Psoas muscle (tissue), 8 donors: ENCODE results near the gene RAB17. TPM values are rescaled to one million over a fixed set of nuclear protein-coding genes. Genes with fewer than 3 reads are reported as not detected.
A peak's percentile ranks its signal among the peaks of the same experiment; 100 is the strongest.

Experiments used
- ATAC-seq, 4 donors: fragments of 200-7000 bp; cut with Tn5 transposase; one replicate each; pipeline ENCODE4 v1.9.1; 2020; ENCODE audit warnings: moderate library complexity in 3 of 4, mild to moderate bottlenecking in 2 of 4
- DNase-seq, 2 donors: peaks; one replicate each; pipeline ENCODE4 v3.0.0-alpha.2; 2020
- H3K27ac ChIP-seq: fragments of 200-600 bp; one replicate; pipeline ENCODE4 v1.8.0; 2022
- H3K27me3 ChIP-seq, 3 donors: fragments of 200-600 bp in 1 of 3; one replicate each; pipeline versions ENCODE4 v1.6.1 to v1.8.0; 2013 to 2022; ENCODE audit warnings: low read length in 2 of 3, mild to moderate bottlenecking in 2 of 3, moderate library complexity in 1 of 3; ENCODE audit not compliant: insufficient read depth in 3 of 3
- H3K36me3 ChIP-seq, 2 donors: fragments of 200-600 bp in 1 of 2; one replicate each; pipeline versions ENCODE4 v1.6.1 to v1.8.0; 2013 to 2022; ENCODE audit warnings: low read depth in 1 of 2, mild to moderate bottlenecking in 1 of 2, moderate library complexity in 1 of 2; ENCODE audit not compliant: insufficient read depth in 1 of 2
- H3K4me1 ChIP-seq: fragments of 200-600 bp; one replicate; pipeline ENCODE4 v1.8.0; 2022
- H3K4me3 ChIP-seq: fragments of 200-600 bp; one replicate; pipeline ENCODE4 v1.8.0; 2022; ENCODE audit warnings: mild to moderate bottlenecking
- H3K9me3 ChIP-seq: fragments of 200-600 bp; one replicate; pipeline ENCODE4 v1.8.0; 2022
- WGBS, 3 donors: extraction: QIAGEN DNeasy Blood & Tissue Kit; methylation state at CpG; one replicate each; pipeline versions ENCODE4 v1.1.6 to v1.1.7; 2013; 5-methylcytosine and 5-hydroxymethylcytosine counted together
- intact Hi-C, 2 donors: fragments of 100-400 bp; cut with DNase I; formaldehyde crosslinking; loops; one replicate each; pipeline versions ENCODE4 v1.11.0 to v1.14.2; 2022
- polyA plus RNA-seq, 3 donors: library from polyadenylated mRNA; stranded (reverse); fragments of 200-250 nt; gene quantifications; one replicate each; pipeline ENCODE4 v1.2.3, GENCODE V29; 2013
- total RNA-seq, 4 donors: library from RNA; stranded (reverse); fragmentation: NEBNext Ultra II Directional in 2 of 4; extraction: Animal tissue kit (Norgen Biotek cat#: 25700) in 2 of 4; gene quantifications; one replicate each; pipeline versions ENCODE4 v1.2.1 to v1.2.4, GENCODE V29; 2021 to 2023
- TF ChIP-seq, protein P1 (sequence below): fragments of 200-600 bp; IDR thresholded peaks from one replicate; pipeline ENCODE4 v1.8.0; 2022; ENCODE audit warnings: antibody characterized with exemption
- donor health status: healthy with polysubstance abuse.
- donor health status: DM: no; HTN: no; CAD: no; lungs with moderate emphysema.
- donor health status: Bipolar disorder and iron deficiency.
- donor health status: healthy.
- donor health status: DM: yes; HTN: yes; CAD: no.
- donor health status: DM: no; HTN: no; CAD: no.
- donor health status: DM: no; HTN: no; CAD: no.
- donor health status: DM: yes; HTN: yes; CAD: no.

The RAB17 gene
- total and polyA plus RNA-seq, 7 donors: 0.52 to 1.5 (median 1.2) TPM

GRCh38 chr2:237604391-237604790 is 13.9 kb upstream of the RAB17 start:
- H3K4me3 ChIP-seq: no peak overlapping the region
- no peaks in the 10 kb centered on the region for H3K36me3 ChIP-seq
- DNase-seq (no peak), ATAC-seq (no peak)
- TF ChIP-seq, protein P1, sequence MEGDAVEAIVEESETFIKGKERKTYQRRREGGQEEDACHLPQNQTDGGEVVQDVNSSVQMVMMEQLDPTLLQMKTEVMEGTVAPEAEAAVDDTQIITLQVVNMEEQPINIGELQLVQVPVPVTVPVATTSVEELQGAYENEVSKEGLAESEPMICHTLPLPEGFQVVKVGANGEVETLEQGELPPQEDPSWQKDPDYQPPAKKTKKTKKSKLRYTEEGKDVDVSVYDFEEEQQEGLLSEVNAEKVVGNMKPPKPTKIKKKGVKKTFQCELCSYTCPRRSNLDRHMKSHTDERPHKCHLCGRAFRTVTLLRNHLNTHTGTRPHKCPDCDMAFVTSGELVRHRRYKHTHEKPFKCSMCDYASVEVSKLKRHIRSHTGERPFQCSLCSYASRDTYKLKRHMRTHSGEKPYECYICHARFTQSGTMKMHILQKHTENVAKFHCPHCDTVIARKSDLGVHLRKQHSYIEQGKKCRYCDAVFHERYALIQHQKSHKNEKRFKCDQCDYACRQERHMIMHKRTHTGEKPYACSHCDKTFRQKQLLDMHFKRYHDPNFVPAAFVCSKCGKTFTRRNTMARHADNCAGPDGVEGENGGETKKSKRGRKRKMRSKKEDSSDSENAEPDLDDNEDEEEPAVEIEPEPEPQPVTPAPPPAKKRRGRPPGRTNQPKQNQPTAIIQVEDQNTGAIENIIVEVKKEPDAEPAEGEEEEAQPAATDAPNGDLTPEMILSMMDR: no peak
- WGBS, 3 donors: 85 to 88% (median 87%) methylated on average over 11 of the region's 11 CpGs
- peaks cover 21% of the 10 kb centered on the region for H3K4me1 ChIP-seq
- intact Hi-C loops: loop anchor here in 1 of 2 donors (5.0 kb wide), 2 partner anchors 58 to 143 kb away; no protein-coding TSS in a partner anchor
- no peak overlapping the region for H3K27ac ChIP-seq
- H3K27me3 ChIP-seq: no peaks in the 10 kb centered on the region
- H3K9me3 ChIP-seq: no peaks in the 10 kb centered on the region

GRCh38 chr2:237603718-237604362 is 13.3 kb upstream of the RAB17 start:
- no peaks in the 10 kb centered on the region for H3K27me3 ChIP-seq
- H3K27ac ChIP-seq: peak overlapping the region; percentile 16
- no peak for ATAC-seq
- 43 to 56% (median 45%) methylated on average over 15 of the region's 15 CpGs for WGBS, 3 donors
- no peak overlapping the region for H3K4me3 ChIP-seq
- DNase-seq: no peak
- H3K36me3 ChIP-seq: no peaks in the 10 kb centered on the region
- TF ChIP-seq, protein P1: no peak
- peaks cover 21% of the 10 kb centered on the region for H3K4me1 ChIP-seq
- H3K9me3 ChIP-seq: no peaks in the 10 kb centered on the region
- intact Hi-C loops: loop anchor here in 1 of 2 donors (5.0 kb wide), 2 partner anchors 58 to 143 kb away; no protein-coding TSS in a partner anchor

DNA sequence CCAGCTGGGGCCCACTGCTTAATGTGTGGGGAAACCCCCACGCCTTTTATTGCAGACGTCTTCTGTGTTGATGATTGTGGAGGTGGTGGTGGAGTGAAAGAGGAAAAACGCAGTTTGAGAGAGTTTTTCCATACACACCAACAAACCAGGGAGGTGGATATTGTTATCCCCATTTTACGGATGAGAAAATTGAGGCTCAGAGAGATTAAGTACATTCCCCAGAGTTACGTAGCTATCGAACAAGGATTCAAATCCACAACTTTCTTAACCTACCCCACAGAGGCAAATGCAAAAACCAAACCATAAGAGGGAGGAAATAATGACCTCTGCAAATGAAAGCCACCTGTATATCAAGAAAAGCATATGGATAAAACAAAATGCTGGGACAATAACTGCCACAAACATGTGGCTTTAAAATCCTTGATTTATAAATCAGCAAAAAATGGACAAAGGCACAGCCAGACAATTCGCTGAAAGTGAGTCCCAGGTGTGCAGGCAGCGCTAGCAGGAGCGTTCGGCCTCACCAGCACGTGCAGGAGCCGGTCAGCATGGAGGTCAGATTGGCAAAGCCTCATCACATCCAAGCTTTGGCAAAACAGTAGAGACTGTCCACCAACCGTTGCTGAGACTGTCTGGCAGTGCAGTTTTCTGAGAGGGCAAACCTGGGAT is 12.6 kb upstream of the RAB17 start:
- TF ChIP-seq, protein P1: no peak
- ATAC-seq: no peak
- Histone ChIP-seq H3K27me3 (no peaks in the 10 kb centered on the region), H3K9me3 (no peaks in the 10 kb centered on the region), H3K4me3 (no peak overlapping the region), H3K4me1 (peaks cover 26% of the 10 kb centered on the region), H3K27ac (peak overlapping the region; percentile 16), H3K36me3 (no peaks in the 10 kb centered on the region)
- intact Hi-C loops: loop anchor here in 1 of 2 donors (5.0 kb wide), 2 partner anchors 59 to 144 kb away; no protein-coding TSS in a partner anchor
- 76 to 85% (median 84%) methylated on average over 13 of the region's 13 CpGs for WGBS, 3 donors
- DNase-seq: no peak

- no peaks in the 10 kb centered on the region for H3K27me3 ChIP-seq
- no peaks in the 10 kb centered on the region for H3K36me3 ChIP-seq
- no peak overlapping the region for H3K27ac ChIP-seq
- DNase-seq: no peak
- TF ChIP-seq, protein P1: no peak
- ATAC-seq: no peak
- intact Hi-C loops: loop anchor here in 1 of 2 donors (5.0 kb wide), 2 partner anchors 60 to 145 kb away; no protein-coding TSS in a partner anchor
- 91 to 94% (median 92%) methylated on average over 7 of the region's 7 CpGs for WGBS, 3 donors
- H3K9me3 ChIP-seq: no peaks in the 10 kb centered on the region
- no peak overlapping the region for H3K4me3 ChIP-seq
- peaks cover 26% of the 10 kb centered on the region for H3K4me1 ChIP-seq
Observed at GRCh38 chr2:237602409-237602808, 11.9 kb upstream of the RAB17 start.
